ENCODE data around the gene RASAL2. TPM values are rescaled to one million over a fixed set of nuclear protein-coding genes. Genes with fewer than 3 reads are reported as not detected.
"Not testable (repeated sequence)": the region's sequence is repeated elsewhere in the genome, so short reads cannot be mapped to it uniquely, and the experiment has no call there.

RASAL2 gene
- total and polyA plus RNA-seq, 5 experiments from 2014 or later: not detected

GRCh38 chr1:178495741-178496409, 402.0 kb downstream of the RASAL2 start:
- H3K36me3 Mint-ChIP-seq: no peaks in the 10 kb centered on the region
- no peaks in the 10 kb centered on the region for H3K4me1 Mint-ChIP-seq

GRCh38 chr1:178496410-178497135, 402.7 kb downstream of the RASAL2 start, which contains the start of gene CLEC20A:
Gene CLEC20A (minus strand): TSS chr1:178496964. CDS start chr1:178496939, 25 bp downstream.
- peaks cover 0 to 4% (median 0%) of the 10 kb centered on the region in 5 donors for H3K27me3 Mint-ChIP-seq
- no peaks in the 10 kb centered on the region for H3K9me3 Mint-ChIP-seq
- POLR2A ChIA-PET: no interaction called here
- H3K27ac Mint-ChIP-seq: peak within 1 kb of the TSS in 1 of 10 donors; percentile 19
- no peaks in the 10 kb centered on the region for H3K4me1 Mint-ChIP-seq
- H3K36me3 Mint-ChIP-seq: no peaks in the 10 kb centered on the region
- no peak within 1 kb of the TSS for H3K4me3 Mint-ChIP-seq
- ATAC-seq: no peak
- no peak for DNase-seq

More at GRCh38 chr1:178495741-178496409, 402.0 kb downstream of the RASAL2 start:
- POLR2A ChIA-PET: no interaction called here
- no peak overlapping the region for H3K4me3 Mint-ChIP-seq
- no peaks in the 10 kb centered on the region for H3K9me3 Mint-ChIP-seq
- H3K27ac Mint-ChIP-seq: no peak overlapping the region
- DNase-seq (no peak), ATAC-seq (no peak)
- peaks cover 0 to 3% (median 0%) of the 10 kb centered on the region in 5 donors for H3K27me3 Mint-ChIP-seq

- ATAC-seq (no peak), DNase-seq (no peak)
- Mint-ChIP-seq H3K27ac (no peak overlapping the region), H3K27me3 (peaks cover 0 to 6% (median 4%) of the 10 kb centered on the region in 5 donors), H3K36me3 (no peaks in the 10 kb centered on the region), H3K4me1 (no peaks in the 10 kb centered on the region), H3K9me3 (no peaks in the 10 kb centered on the region), H3K4me3 (no peak overlapping the region)
- POLR2A ChIA-PET: no interaction called here
Observed at GRCh38 chr1:178497903-178498478, 404.1 kb downstream of the RASAL2 start.

GRCh38 chr1:178498896-178499675, 405.2 kb downstream of the RASAL2 start:
- no peaks in the 10 kb centered on the region for H3K36me3 Mint-ChIP-seq

GRCh38 chr1:178500091-178500770, 406.3 kb downstream of the RASAL2 start:
- no peak overlapping the region for H3K27ac Mint-ChIP-seq
- peaks cover 0 to 20% (median 10%) of the 10 kb centered on the region in 5 donors for H3K27me3 Mint-ChIP-seq
- DNase-seq (no peak), ATAC-seq (no peak)
- no peaks in the 10 kb centered on the region for H3K4me1 Mint-ChIP-seq
- no peaks in the 10 kb centered on the region for H3K9me3 Mint-ChIP-seq
- no peaks in the 10 kb centered on the region for H3K36me3 Mint-ChIP-seq
- H3K4me3 Mint-ChIP-seq: no peak overlapping the region
- POLR2A ChIA-PET: no interaction called here

More at GRCh38 chr1:178498896-178499675, 405.2 kb downstream of the RASAL2 start:
- H3K27me3 Mint-ChIP-seq: peaks cover 0 to 15% (median 6%) of the 10 kb centered on the region in 5 donors
- ATAC-seq: no peak
- POLR2A ChIA-PET: no interaction called here
- no peaks in the 10 kb centered on the region for H3K4me1 Mint-ChIP-seq
- no peaks in the 10 kb centered on the region for H3K9me3 Mint-ChIP-seq
- DNase-seq: no peak
- no peak overlapping the region for H3K27ac Mint-ChIP-seq
- H3K4me3 Mint-ChIP-seq: no peak overlapping the region

GRCh38 chr1:178500936-178501554, 407.1 kb downstream of the RASAL2 start:
- no peaks in the 10 kb centered on the region for H3K4me1 Mint-ChIP-seq
- ATAC-seq (no peak), DNase-seq (no peak)
- H3K27me3 Mint-ChIP-seq: peaks cover 0 to 20% (median 10%) of the 10 kb centered on the region in 5 donors
- no peaks in the 10 kb centered on the region for H3K36me3 Mint-ChIP-seq
- no peak overlapping the region for H3K4me3 Mint-ChIP-seq
- H3K27ac Mint-ChIP-seq: no peak overlapping the region
- no peaks in the 10 kb centered on the region for H3K9me3 Mint-ChIP-seq
- POLR2A ChIA-PET: no interaction called here

- Mint-ChIP-seq H3K27ac (no peak overlapping the region), H3K9me3 (no peaks in the 10 kb centered on the region), H3K36me3 (no peaks in the 10 kb centered on the region), H3K4me3 (no peak overlapping the region), H3K4me1 (no peaks in the 10 kb centered on the region), H3K27me3 (peaks cover 0 to 20% (median 10%) of the 10 kb centered on the region in 5 donors)
- POLR2A ChIA-PET: no interaction called here
- ATAC-seq (peak; percentile 46 to 47), DNase-seq (peak in 7 of 10 donors; percentile 4 to 37 (median 26))
Observed at GRCh38 chr1:178501705-178502329, 407.9 kb downstream of the RASAL2 start.

- no peaks in the 10 kb centered on the region for H3K9me3 Mint-ChIP-seq
- H3K4me3 Mint-ChIP-seq: no peak overlapping the region
- no peak for ATAC-seq
- H3K27ac Mint-ChIP-seq: no peak overlapping the region
- H3K4me1 Mint-ChIP-seq: no peaks in the 10 kb centered on the region
- peaks cover 0 to 20% (median 10%) of the 10 kb centered on the region in 5 donors for H3K27me3 Mint-ChIP-seq
- no peak for DNase-seq
- H3K36me3 Mint-ChIP-seq: no peaks in the 10 kb centered on the region
- POLR2A ChIA-PET: no interaction called here
Observed at GRCh38 chr1:178502330-178502714, 408.4 kb downstream of the RASAL2 start.

- POLR2A ChIA-PET: no interaction called here
- Mint-ChIP-seq H3K4me1 (no peaks in the 10 kb centered on the region), H3K27ac (no peak overlapping the region), H3K4me3 (no peak overlapping the region), H3K9me3 (no peaks in the 10 kb centered on the region), H3K27me3 (peaks cover 0 to 20% (median 10%) of the 10 kb centered on the region in 5 donors), H3K36me3 (no peaks in the 10 kb centered on the region)
- ATAC-seq: no peak
- no peak for DNase-seq
Observed at GRCh38 chr1:178502856-178503255, 409.0 kb downstream of the RASAL2 start.

GRCh38 chr1:178503316-178503715, 409.4 kb downstream of the RASAL2 start:
- H3K9me3 Mint-ChIP-seq, H3K27ac Mint-ChIP-seq, H3K36me3 Mint-ChIP-seq, H3K4me1 Mint-ChIP-seq, POLR2A ChIA-PET, ATAC-seq, H3K4me3 Mint-ChIP-seq, DNase-seq: not testable (repeated sequence)
- H3K27me3 Mint-ChIP-seq: peaks cover 0 to 20% (median 10%) of the 10 kb centered on the region in 5 donors

- no peak for ATAC-seq
- H3K27me3 Mint-ChIP-seq: peaks cover 0 to 20% (median 10%) of the 10 kb centered on the region in 5 donors
- no peaks in the 10 kb centered on the region for H3K36me3 Mint-ChIP-seq
- POLR2A ChIA-PET: no interaction called here
- H3K4me1 Mint-ChIP-seq: no peaks in the 10 kb centered on the region
- H3K4me3 Mint-ChIP-seq: no peak overlapping the region
- no peak for DNase-seq
- H3K27ac Mint-ChIP-seq: no peak overlapping the region
- H3K9me3 Mint-ChIP-seq: no peaks in the 10 kb centered on the region
Observed at GRCh38 chr1:178503849-178504248, 409.9 kb downstream of the RASAL2 start.
